MG63 (cell line): ENCODE measurements around the gene TCAF2. TPM values are rescaled to one million over a fixed set of nuclear protein-coding genes. Genes with fewer than 3 reads are reported as not detected.
"Not testable (repeated sequence)": the region's sequence is repeated elsewhere in the genome, so short reads cannot be mapped to it uniquely, and the experiment has no call there.

Source experiments
- DNase-seq: peaks from one replicate; pipeline ENCODE4 v3.0.0-alpha.2; 2020
- H3K27me3 ChIP-seq: fragments of 250-450 bp; sonication (Bioruptor Pico); 2 replicates; pipeline ENCODE4 v1.5.1; 2020; ENCODE audit warnings: mild to moderate bottlenecking, moderate library complexity
- H3K36me3 ChIP-seq: fragments of 250-450 bp; sonication (Bioruptor Pico); 2 replicates; pipeline ENCODE4 v1.5.1; 2020; ENCODE audit warnings: mild to moderate bottlenecking, moderate library complexity
- H3K4me3 ChIP-seq: fragments of 250-450 bp; sonication (Bioruptor Pico); 2 replicates; pipeline ENCODE4 v1.5.1; 2020; ENCODE audit warnings: mild to moderate bottlenecking, moderate library complexity
- H3K9me3 ChIP-seq: fragments of 250-450 bp; sonication (Bioruptor Pico); 2 replicates; pipeline ENCODE4 v1.5.1; 2020; ENCODE audit warnings: mild to moderate bottlenecking, moderate library complexity
- total RNA-seq: library from RNA; depleted of rRNA; stranded (reverse); fragments of >200 nt; shearing (Covaris generic); gene quantifications from 2 replicates; pipeline ENCODE4 v1.2.3, GENCODE V29; 2014; ENCODE audit warnings: low replicate concordance; rRNA removed

TCAF2 gene
- total RNA-seq, 1 experiment from 2014 or later, result 0.72 TPM

- DNase-seq, H3K27me3 ChIP-seq, H3K9me3 ChIP-seq, H3K36me3 ChIP-seq, H3K4me3 ChIP-seq: not testable (repeated sequence)
These were observed 25.8 kb downstream of the TCAF2 start for GRCh38 chr7:143646598-143646997.

- DNase-seq, H3K36me3 ChIP-seq, H3K4me3 ChIP-seq, H3K27me3 ChIP-seq, H3K9me3 ChIP-seq: not testable (repeated sequence)
These were observed 29.1 kb downstream of the TCAF2 start for GRCh38 chr7:143649902-143650301.

- H3K9me3 ChIP-seq, DNase-seq, H3K4me3 ChIP-seq, H3K36me3 ChIP-seq, H3K27me3 ChIP-seq: not testable (repeated sequence)
These were observed 29.7 kb downstream of the TCAF2 start for GRCh38 chr7:143650447-143650846.

Other genes with a start within 250 kb of the TCAF2 start
- gene ZYX, start 239.6 kb upstream of the TCAF2 start, total RNA-seq, result 30.9 and 49.3 TPM in 2 replicates
- not detected in 2 replicates for gene EPHA1, start 212.1 kb upstream of the TCAF2 start, total RNA-seq
- gene TAS2R60, start 177.5 kb upstream of the TCAF2 start, total RNA-seq, result not detected in 2 replicates
- gene TAS2R41, start 143.1 kb upstream of the TCAF2 start, total RNA-seq, result not detected in 2 replicates
- not detected in 2 replicates for gene CTAGE15, start 49.2 kb upstream of the TCAF2 start, total RNA-seq
- gene CTAGE6, start 136.7 kb downstream of the TCAF2 start, total RNA-seq, result not detected in 2 replicates